SK-N-SH (cell line): ENCODE data around the gene S1PR1. TPM values are rescaled to one million over a fixed set of nuclear protein-coding genes. Genes with fewer than 3 reads are reported as not detected.

Source experiments
- CTCF ChIA-PET: fragments of 300-600, 350-600 bp; formaldehyde crosslinking; extraction: SDS; loops from one replicate; lab custom pipeline; 2021; lab: Yijun Ruan, JAX
- POLR2A ChIA-PET: fragments of 350-600 bp; sonication (Branson Sonifier 250); formaldehyde crosslinking; extraction: SDS; loops from one replicate; lab custom pipeline; 2020; ENCODE audit warnings: antibody characterized with exemption, inconsistent platforms; lab: Yijun Ruan, JAX
- DNase-seq: peaks from one replicate; pipeline ENCODE4 v3.0.0; 2012
- H2AFZ ChIP-seq: fragments of 200-600 bp; sonication (generic); 2 replicates; pipeline ENCODE4 v1.8.1; 2016; ENCODE audit warnings: antibody characterized with exemption, mild to moderate bottlenecking, low read depth
- H3F3A ChIP-seq: fragments of 200-600 bp; sonication (generic); replicated peaks from 2 replicates; pipeline ENCODE3; 2016; ENCODE audit warnings: antibody characterized with exemption, mild to moderate bottlenecking; ENCODE audit not compliant: insufficient read depth
- H3K27ac ChIP-seq, 2 experiments: fragments of 200-500 bp in 1 of 2; fragments of 200-600 bp in 1 of 2; sonication (Bioruptor generic) in 1 of 2; sonication (generic), shearing (Covaris generic) in 1 of 2; 2 replicates each; pipeline versions ENCODE4 v1.5.1 to v1.6.1; 2014 to 2016; ENCODE audit warnings: low read depth in 2 of 2, inconsistent platforms in 1 of 2, low read length in 1 of 2, mild to moderate bottlenecking in 1 of 2, mixed read lengths in 1 of 2
- H3K27me3 ChIP-seq: fragments of 200-600 bp; sonication (generic), shearing (Covaris generic); 2 replicates; pipeline ENCODE4 v1.6.1; 2016; ENCODE audit warnings: mixed run types; ENCODE audit not compliant: insufficient read depth
- H3K36me3 ChIP-seq, 2 experiments: fragments of 200-500 bp in 1 of 2; fragments of 200-600 bp in 1 of 2; sonication (Bioruptor generic) in 1 of 2; sonication (generic) in 1 of 2; replicated peaks in 1 of 2; 2 replicates each; pipeline versions ENCODE3 to v1.5.1; 2014 to 2016; ENCODE audit warnings: low read length in 1 of 2, mild to moderate bottlenecking in 1 of 2; ENCODE audit not compliant: insufficient read depth in 2 of 2, control insufficient read depth in 1 of 2
- H3K4me1 ChIP-seq, 2 experiments: fragments of 200-500 bp in 1 of 2; fragments of 200-600 bp in 1 of 2; sonication (Bioruptor generic) in 1 of 2; sonication (generic), shearing (Covaris generic) in 1 of 2; 2 replicates each; pipeline versions ENCODE4 v1.5.1 to v1.6.1; 2014 to 2016; ENCODE audit warnings: low read depth in 1 of 2, low read length in 1 of 2, mixed run types in 1 of 2; ENCODE audit not compliant: insufficient read depth in 2 of 2, control insufficient read depth in 1 of 2
- H3K4me2 ChIP-seq: fragments of 200-600 bp; sonication (generic), shearing (Covaris generic); 2 replicates; pipeline ENCODE4 v1.6.1; 2017; ENCODE audit warnings: mixed run types
- H3K4me3 ChIP-seq, 2 experiments: fragments of 200-500 bp in 1 of 2; fragments of 200-600 bp in 1 of 2; sonication (Bioruptor generic) in 1 of 2; sonication (generic), shearing (Covaris generic) in 1 of 2; 2 replicates each; pipeline versions ENCODE4 v1.5.1 to v1.8.1; 2014 to 2016; ENCODE audit warnings: low read depth in 2 of 2, inconsistent platforms in 1 of 2, low read length in 1 of 2, mild to moderate bottlenecking in 1 of 2, mixed read lengths in 1 of 2, moderate library complexity in 1 of 2
- H3K79me2 ChIP-seq: fragments of 200-600 bp; sonication (generic); 2 replicates; pipeline ENCODE4 v1.8.1; 2017; ENCODE audit warnings: mild to moderate bottlenecking; ENCODE audit not compliant: insufficient read depth
- H3K9ac ChIP-seq: fragments of 200-600 bp; sonication (generic); 2 replicates; pipeline ENCODE4 v1.6.1; 2017; ENCODE audit warnings: mixed run types
- H3K9me2 ChIP-seq: fragments of 200-600 bp; sonication (generic); 2 replicates; pipeline ENCODE4 v1.6.1; 2017; ENCODE audit warnings: mixed run types
- H3K9me3 ChIP-seq: fragments of 200-600 bp; sonication (generic); 2 replicates; pipeline ENCODE4 v1.6.1; 2017; ENCODE audit warnings: mixed run types, mild to moderate bottlenecking, moderate library complexity
- H4K20me1 ChIP-seq: fragments of 200-600 bp; sonication (generic); 2 replicates; pipeline ENCODE4 v1.6.1; 2017; ENCODE audit warnings: mild to moderate bottlenecking, mixed run types; ENCODE audit not compliant: insufficient read depth
- CHD2 ChIP-seq: fragments of 150-350 bp; IDR thresholded peaks from 2 replicates; pipeline ENCODE4 v1.6.1; 2018; ENCODE audit warnings: low read length; ENCODE audit not compliant: partially characterized antibody
- EP300 ChIP-seq, 2 experiments: IDR thresholded peaks; 2 replicates each; pipeline versions ENCODE4 v1.4.0 to v1.6.1; 2012; ENCODE audit warnings: borderline replicate concordance in 1 of 2, low read depth in 1 of 2, low read length in 1 of 2
- GABPA ChIP-seq: IDR thresholded peaks from 2 replicates; pipeline ENCODE4 v1.4.0; 2012; ENCODE audit warnings: low read depth, mild to moderate bottlenecking
- GATA2 ChIP-seq: sonication (generic); formaldehyde crosslinking; IDR thresholded peaks from 2 replicates; pipeline ENCODE4 v1.5.0; 2020; ENCODE audit warnings: mild to moderate bottlenecking, missing genetic modification reagents
- JUND ChIP-seq: IDR thresholded peaks from 2 replicates; pipeline ENCODE4 v1.4.0; 2012
- MXI1 ChIP-seq: IDR thresholded peaks from 2 replicates; pipeline ENCODE4 v1.6.1; 2012; ENCODE audit warnings: mild to moderate bottlenecking, low read depth, low read length, improper control_type of control experiment
- NFIC ChIP-seq: IDR thresholded peaks from 2 replicates; pipeline ENCODE4 v1.4.0; 2012; ENCODE audit warnings: borderline replicate concordance
- RAD21 ChIP-seq: IDR thresholded peaks from 2 replicates; pipeline ENCODE4 v1.6.1; 2012; ENCODE audit warnings: mild to moderate bottlenecking, low read length
- RFX5 ChIP-seq: IDR thresholded peaks from 2 replicates; pipeline ENCODE4 v1.6.1; 2012; ENCODE audit warnings: mild to moderate bottlenecking, improper control_type of control experiment, low read length
- RXRA ChIP-seq: IDR thresholded peaks from 2 replicates; pipeline ENCODE4 v1.4.0; 2012; ENCODE audit warnings: low read depth, mild to moderate bottlenecking, borderline replicate concordance
- TAF1 ChIP-seq: IDR thresholded peaks from 2 replicates; pipeline ENCODE4 v1.6.1; 2012; ENCODE audit warnings: low read depth, mild to moderate bottlenecking, low read length, moderate library complexity, borderline replicate concordance
- TCF12 ChIP-seq: IDR thresholded peaks from 2 replicates; pipeline ENCODE4 v1.4.0; 2012
- TEAD4 ChIP-seq: IDR thresholded peaks from 2 replicates; pipeline ENCODE4 v1.4.0; 2012; ENCODE audit warnings: mild to moderate bottlenecking, borderline replicate concordance; ENCODE audit not compliant: insufficient read depth
- WGBS: methylation state at CpG from one replicate; pipeline ENCODE4 v1.1.6; 2017; ENCODE audit warnings: low lambda C conversion rate; 5-methylcytosine and 5-hydroxymethylcytosine counted together
- polyA plus RNA-seq, 3 experiments: library from polyadenylated mRNA; depleted of rRNA; stranded (reverse); fragments of >200 nt; gene quantifications; 2 replicates each; pipeline ENCODE4 v1.2.3, GENCODE V29; 2012
- TF ChIP-seq, protein P1 (sequence below): IDR thresholded peaks from 2 replicates; pipeline ENCODE4 v1.6.1; 2012; ENCODE audit warnings: mild to moderate bottlenecking, low read depth, low read length, moderate library complexity
- TF ChIP-seq, protein P2 (sequence below): fragments of 150-350 bp; IDR thresholded peaks from 2 replicates; pipeline ENCODE4 v1.6.1; 2016; ENCODE audit warnings: mild to moderate bottlenecking, low read depth, low read length
- TF ChIP-seq, protein P3 (sequence below): IDR thresholded peaks from 2 replicates; pipeline ENCODE4; 2012
- TF ChIP-seq, protein P4 (sequence below): IDR thresholded peaks from 2 replicates; pipeline ENCODE4 v1.4.0; 2012; ENCODE audit warnings: low read depth, borderline replicate concordance
- TF ChIP-seq, protein P5 (sequence below): IDR thresholded peaks from 2 replicates; pipeline ENCODE4 v1.4.0; 2012; ENCODE audit warnings: low read depth

Gene S1PR1
- polyA plus RNA-seq, 1 of the 3 experiments (the other 2 are of a cell fraction) = 5.9 TPM

DNA sequence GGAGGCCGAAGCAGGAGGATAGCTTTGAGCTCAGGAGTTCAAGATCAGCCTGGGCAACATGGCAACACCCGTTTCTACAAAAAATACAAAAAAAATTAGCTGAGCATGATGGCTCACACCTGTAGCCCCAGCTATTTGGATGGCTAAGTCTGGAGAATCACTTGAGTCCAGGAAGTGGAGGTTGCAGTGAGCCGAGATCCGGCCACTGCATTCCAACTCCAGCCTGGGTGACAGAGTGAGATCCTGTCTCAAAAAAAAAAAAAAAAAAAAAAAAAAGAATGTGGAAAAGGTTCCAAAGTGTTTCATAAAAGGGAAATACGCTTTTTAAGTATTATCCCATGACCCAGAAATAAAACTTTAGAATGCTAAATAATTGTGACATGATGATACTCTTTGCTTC, 8.0 kb downstream of the S1PR1 start (continued):
- TF ChIP-seq, protein P1, sequence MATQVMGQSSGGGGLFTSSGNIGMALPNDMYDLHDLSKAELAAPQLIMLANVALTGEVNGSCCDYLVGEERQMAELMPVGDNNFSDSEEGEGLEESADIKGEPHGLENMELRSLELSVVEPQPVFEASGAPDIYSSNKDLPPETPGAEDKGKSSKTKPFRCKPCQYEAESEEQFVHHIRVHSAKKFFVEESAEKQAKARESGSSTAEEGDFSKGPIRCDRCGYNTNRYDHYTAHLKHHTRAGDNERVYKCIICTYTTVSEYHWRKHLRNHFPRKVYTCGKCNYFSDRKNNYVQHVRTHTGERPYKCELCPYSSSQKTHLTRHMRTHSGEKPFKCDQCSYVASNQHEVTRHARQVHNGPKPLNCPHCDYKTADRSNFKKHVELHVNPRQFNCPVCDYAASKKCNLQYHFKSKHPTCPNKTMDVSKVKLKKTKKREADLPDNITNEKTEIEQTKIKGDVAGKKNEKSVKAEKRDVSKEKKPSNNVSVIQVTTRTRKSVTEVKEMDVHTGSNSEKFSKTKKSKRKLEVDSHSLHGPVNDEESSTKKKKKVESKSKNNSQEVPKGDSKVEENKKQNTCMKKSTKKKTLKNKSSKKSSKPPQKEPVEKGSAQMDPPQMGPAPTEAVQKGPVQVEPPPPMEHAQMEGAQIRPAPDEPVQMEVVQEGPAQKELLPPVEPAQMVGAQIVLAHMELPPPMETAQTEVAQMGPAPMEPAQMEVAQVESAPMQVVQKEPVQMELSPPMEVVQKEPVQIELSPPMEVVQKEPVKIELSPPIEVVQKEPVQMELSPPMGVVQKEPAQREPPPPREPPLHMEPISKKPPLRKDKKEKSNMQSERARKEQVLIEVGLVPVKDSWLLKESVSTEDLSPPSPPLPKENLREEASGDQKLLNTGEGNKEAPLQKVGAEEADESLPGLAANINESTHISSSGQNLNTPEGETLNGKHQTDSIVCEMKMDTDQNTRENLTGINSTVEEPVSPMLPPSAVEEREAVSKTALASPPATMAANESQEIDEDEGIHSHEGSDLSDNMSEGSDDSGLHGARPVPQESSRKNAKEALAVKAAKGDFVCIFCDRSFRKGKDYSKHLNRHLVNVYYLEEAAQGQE = no peak
- no peak for TF ChIP-seq TEAD4
- TF ChIP-seq NFIC = no peak
- no peak for TF ChIP-seq TCF12
- TF ChIP-seq MXI1 = no peak

DNA sequence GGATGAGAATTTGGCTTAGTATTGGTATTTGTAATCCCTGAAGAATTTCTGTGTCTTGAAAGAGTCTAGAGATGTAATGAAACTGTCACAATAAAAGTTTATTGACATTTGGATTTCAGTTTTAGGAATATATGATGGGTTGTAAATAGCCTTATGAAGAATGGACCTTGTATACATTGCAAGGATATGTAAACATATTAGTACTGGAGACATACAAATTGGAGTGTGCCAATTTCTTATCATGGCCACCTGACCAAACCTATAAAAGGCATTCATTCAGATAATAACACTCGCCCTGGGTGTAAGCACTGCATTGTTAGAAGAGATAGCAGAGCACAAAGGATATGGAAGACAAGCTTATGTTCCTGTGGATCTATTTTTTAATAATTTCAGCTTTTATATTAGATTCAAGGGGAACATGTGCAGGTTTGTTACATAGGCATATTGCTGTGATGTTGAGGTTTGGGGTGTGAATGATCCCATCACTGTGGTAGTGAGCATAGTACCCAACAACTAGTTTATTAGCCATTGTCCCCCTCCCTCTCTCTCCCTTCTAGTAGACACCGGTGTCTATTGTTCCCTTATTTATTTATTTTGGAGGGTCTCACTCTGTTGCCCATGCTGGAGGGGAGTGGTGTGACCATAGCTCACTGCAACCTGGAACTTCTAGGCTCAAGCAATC, 8.6 kb downstream of the S1PR1 start:
- Histone ChIP-seq H3K9me2 (no peaks in the 10 kb centered on the region), H3K79me2 (no peaks in the 10 kb centered on the region), H4K20me1 (no peaks in the 10 kb centered on the region), H3K27me3 (no peaks in the 10 kb centered on the region), H3K4me3 (no peak overlapping the region), H3K9me3 (no peaks in the 10 kb centered on the region), H3K4me1 (no peaks in the 10 kb centered on the region), H3K4me2 (no peak overlapping the region), H3F3A (peaks cover 4% of the 10 kb centered on the region), H2AFZ (no peak overlapping the region), H3K9ac (no peak overlapping the region), H3K36me3 (no peaks in the 10 kb centered on the region), H3K27ac (no peak overlapping the region)
- ChIA-PET POLR2A (no interaction called here), CTCF (interaction anchor here (0.6 kb wide), 1 partner anchor 10 kb away, joined by 3 read pairs; no protein-coding TSS in a partner anchor)
- no peak for TF ChIP-seq EP300 (IDR thresholded peaks at IDR 0.05; ENCODE audit: borderline replicate concordance in 1 of 2, low read depth in 1 of 2, low read length in 1 of 2)
- TF ChIP-seq, protein P2, sequence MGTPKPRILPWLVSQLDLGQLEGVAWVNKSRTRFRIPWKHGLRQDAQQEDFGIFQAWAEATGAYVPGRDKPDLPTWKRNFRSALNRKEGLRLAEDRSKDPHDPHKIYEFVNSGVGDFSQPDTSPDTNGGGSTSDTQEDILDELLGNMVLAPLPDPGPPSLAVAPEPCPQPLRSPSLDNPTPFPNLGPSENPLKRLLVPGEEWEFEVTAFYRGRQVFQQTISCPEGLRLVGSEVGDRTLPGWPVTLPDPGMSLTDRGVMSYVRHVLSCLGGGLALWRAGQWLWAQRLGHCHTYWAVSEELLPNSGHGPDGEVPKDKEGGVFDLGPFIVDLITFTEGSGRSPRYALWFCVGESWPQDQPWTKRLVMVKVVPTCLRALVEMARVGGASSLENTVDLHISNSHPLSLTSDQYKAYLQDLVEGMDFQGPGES = no peak
- TF ChIP-seq CHD2 = no peak
- TF ChIP-seq JUND = no peak
- TF ChIP-seq, protein P3, sequence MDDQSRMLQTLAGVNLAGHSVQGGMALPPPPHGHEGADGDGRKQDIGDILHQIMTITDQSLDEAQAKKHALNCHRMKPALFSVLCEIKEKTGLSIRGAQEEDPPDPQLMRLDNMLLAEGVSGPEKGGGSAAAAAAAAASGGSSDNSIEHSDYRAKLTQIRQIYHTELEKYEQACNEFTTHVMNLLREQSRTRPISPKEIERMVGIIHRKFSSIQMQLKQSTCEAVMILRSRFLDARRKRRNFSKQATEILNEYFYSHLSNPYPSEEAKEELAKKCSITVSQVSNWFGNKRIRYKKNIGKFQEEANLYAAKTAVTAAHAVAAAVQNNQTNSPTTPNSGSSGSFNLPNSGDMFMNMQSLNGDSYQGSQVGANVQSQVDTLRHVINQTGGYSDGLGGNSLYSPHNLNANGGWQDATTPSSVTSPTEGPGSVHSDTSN = no peak
- TF ChIP-seq RFX5 = no peak
- no peak for TF ChIP-seq GABPA
- no peak for TF ChIP-seq RAD21
- TF ChIP-seq NFIC = no peak
- TF ChIP-seq, protein P4, sequence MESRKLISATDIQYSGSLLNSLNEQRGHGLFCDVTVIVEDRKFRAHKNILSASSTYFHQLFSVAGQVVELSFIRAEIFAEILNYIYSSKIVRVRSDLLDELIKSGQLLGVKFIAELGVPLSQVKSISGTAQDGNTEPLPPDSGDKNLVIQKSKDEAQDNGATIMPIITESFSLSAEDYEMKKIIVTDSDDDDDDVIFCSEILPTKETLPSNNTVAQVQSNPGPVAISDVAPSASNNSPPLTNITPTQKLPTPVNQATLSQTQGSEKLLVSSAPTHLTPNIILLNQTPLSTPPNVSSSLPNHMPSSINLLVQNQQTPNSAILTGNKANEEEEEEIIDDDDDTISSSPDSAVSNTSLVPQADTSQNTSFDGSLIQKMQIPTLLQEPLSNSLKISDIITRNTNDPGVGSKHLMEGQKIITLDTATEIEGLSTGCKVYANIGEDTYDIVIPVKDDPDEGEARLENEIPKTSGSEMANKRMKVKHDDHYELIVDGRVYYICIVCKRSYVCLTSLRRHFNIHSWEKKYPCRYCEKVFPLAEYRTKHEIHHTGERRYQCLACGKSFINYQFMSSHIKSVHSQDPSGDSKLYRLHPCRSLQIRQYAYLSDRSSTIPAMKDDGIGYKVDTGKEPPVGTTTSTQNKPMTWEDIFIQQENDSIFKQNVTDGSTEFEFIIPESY = no peak
- TF ChIP-seq GATA2 (CRISPR knock-in tag) = no peak
- TF ChIP-seq TAF1 = no peak
- TF ChIP-seq RXRA = no peak
- TF ChIP-seq, protein P5, sequence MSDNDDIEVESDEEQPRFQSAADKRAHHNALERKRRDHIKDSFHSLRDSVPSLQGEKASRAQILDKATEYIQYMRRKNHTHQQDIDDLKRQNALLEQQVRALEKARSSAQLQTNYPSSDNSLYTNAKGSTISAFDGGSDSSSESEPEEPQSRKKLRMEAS = no peak
- no peak for DNase-seq
- WGBS = 88% methylated on average over 2 of the region's 2 CpGs
